Erythroblast (primary cell): ENCODE data around the gene DMBT1.

ENCODE experiments used
- GATA1 ChIP-seq: IDR thresholded peaks from 2 replicates; pipeline ENCODE4 v1.6.1; 2011; ENCODE audit warnings: low read depth, mild to moderate bottlenecking, control low read depth, low read length, moderate library complexity
- POLR2A ChIP-seq: IDR thresholded peaks from 2 replicates; pipeline ENCODE4 v1.6.1; 2011; ENCODE audit warnings: mild to moderate bottlenecking, low read length

- no peak for TF ChIP-seq POLR2A
- no peak for TF ChIP-seq GATA1
Observed at GRCh38 chr10:122657729-122658128, 97.2 kb downstream of the DMBT1 start.
